CD1c-positive myeloid dendritic cell (primary cell): ENCODE measurements around the gene EFCAB6.

Source experiments
- DNase-seq: peaks from one replicate; pipeline ENCODE4 v3.0.0-alpha.2; 2016; ENCODE audit errors: extremely low spot score

Gene EFCAB6

GRCh38 chr22:43846966-43847365 is 34.9 kb upstream of the EFCAB6 start:
- no peak for DNase-seq

- no peak for DNase-seq
Measured at GRCh38 chr22:43845981-43846380, 33.9 kb upstream of the EFCAB6 start.

- DNase-seq = no peak
Measured at GRCh38 chr22:43844560-43845545, 32.7 kb upstream of the EFCAB6 start.

- no peak for DNase-seq
Measured at GRCh38 chr22:43843783-43844530, 31.9 kb upstream of the EFCAB6 start.

GRCh38 chr22:43841742-43842141 is 29.6 kb upstream of the EFCAB6 start:
- DNase-seq = no peak

- no peak for DNase-seq
Measured at GRCh38 chr22:43840851-43841250, 28.7 kb upstream of the EFCAB6 start.

- DNase-seq = no peak
Measured at GRCh38 chr22:43840431-43840830, 28.3 kb upstream of the EFCAB6 start.

- no peak for DNase-seq
Measured at GRCh38 chr22:43839781-43840180, 27.7 kb upstream of the EFCAB6 start.

- DNase-seq = no peak
Measured at GRCh38 chr22:43838571-43839307, 26.6 kb upstream of the EFCAB6 start.

- no peak for DNase-seq
Measured at GRCh38 chr22:43838161-43838560, 26.1 kb upstream of the EFCAB6 start.

- no peak for DNase-seq
Measured at GRCh38 chr22:43837666-43838065, 25.6 kb upstream of the EFCAB6 start.

GRCh38 chr22:43835736-43836135 is 23.6 kb upstream of the EFCAB6 start:
- no peak for DNase-seq

GRCh38 chr22:43835166-43835565 is 23.1 kb upstream of the EFCAB6 start:
- no peak for DNase-seq

- no peak for DNase-seq
Measured at GRCh38 chr22:43833286-43834240, 21.5 kb upstream of the EFCAB6 start.

GRCh38 chr22:43832393-43833265 is 20.5 kb upstream of the EFCAB6 start:
- DNase-seq = no peak

GRCh38 chr22:43831561-43832392 is 19.7 kb upstream of the EFCAB6 start:
- no peak for DNase-seq

- DNase-seq = no peak
Measured at GRCh38 chr22:43830931-43831560, 18.9 kb upstream of the EFCAB6 start.
